C4-2B (cell line): ENCODE results near the gene CBLN3.

ENCODE experiments used
- H3K27ac ChIP-seq: fragments of 450-650 bp; 2 replicates; pipeline ENCODE4 v1.5.1; 2017
- ZFX ChIP-seq: fragments of 450-650 bp; IDR thresholded peaks from 2 replicates; pipeline ENCODE4 v1.6.1; 2017
- TF ChIP-seq, protein P1 (sequence below): fragments of 450-650 bp; conservative IDR thresholded peaks from 2 replicates; pipeline ENCODE4 v1.5.1; 2017; ENCODE audit warnings: mild to moderate bottlenecking

The CBLN3 gene

DNA sequence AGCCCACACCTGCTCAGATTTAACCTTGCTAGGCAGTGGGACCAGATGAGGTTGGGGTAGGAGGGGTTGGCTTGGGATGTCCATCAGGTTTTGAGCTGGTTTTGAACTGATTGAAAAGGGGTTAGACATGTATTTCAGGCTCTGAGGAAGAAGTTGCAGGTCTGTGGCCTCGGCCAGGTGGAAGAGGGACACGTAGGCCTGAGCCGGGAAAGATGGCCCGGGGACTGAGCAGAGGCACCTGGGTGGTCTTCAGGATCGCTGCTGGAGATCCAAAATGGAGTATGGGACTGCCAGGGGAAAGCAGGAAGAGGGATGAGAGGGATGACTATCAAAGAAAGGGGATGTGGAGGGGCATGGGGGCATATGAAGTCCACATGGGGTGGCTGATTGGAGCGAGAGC lies 23.1 kb downstream of the CBLN3 start:
- no peak overlapping the region for H3K27ac ChIP-seq
- TF ChIP-seq, protein P1, sequence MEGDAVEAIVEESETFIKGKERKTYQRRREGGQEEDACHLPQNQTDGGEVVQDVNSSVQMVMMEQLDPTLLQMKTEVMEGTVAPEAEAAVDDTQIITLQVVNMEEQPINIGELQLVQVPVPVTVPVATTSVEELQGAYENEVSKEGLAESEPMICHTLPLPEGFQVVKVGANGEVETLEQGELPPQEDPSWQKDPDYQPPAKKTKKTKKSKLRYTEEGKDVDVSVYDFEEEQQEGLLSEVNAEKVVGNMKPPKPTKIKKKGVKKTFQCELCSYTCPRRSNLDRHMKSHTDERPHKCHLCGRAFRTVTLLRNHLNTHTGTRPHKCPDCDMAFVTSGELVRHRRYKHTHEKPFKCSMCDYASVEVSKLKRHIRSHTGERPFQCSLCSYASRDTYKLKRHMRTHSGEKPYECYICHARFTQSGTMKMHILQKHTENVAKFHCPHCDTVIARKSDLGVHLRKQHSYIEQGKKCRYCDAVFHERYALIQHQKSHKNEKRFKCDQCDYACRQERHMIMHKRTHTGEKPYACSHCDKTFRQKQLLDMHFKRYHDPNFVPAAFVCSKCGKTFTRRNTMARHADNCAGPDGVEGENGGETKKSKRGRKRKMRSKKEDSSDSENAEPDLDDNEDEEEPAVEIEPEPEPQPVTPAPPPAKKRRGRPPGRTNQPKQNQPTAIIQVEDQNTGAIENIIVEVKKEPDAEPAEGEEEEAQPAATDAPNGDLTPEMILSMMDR = no peak
- TF ChIP-seq ZFX = no peak

DNA sequence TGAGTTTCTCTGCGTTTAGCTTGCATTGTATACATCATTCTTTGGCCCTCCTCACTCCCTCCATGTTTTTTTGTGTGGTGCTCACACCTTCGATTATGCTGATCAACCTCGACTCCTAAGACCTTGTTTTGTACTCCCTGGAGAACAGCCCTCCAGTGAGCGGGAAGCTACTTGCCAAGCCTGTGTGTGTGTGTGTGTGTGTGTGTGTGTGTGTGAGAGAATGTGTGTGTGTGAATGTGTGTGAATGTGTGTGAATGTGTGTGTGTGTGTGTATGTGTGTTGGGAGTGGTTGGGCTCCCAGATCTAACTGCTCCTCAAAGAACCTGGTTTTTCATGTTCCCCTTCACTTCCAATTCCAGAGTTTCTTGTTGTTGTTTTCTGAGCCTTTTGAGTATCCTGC lies 24.7 kb downstream of the CBLN3 start:
- no peak for TF ChIP-seq ZFX
- TF ChIP-seq, protein P1 = no peak
- H3K27ac ChIP-seq = no peak overlapping the region

DNA sequence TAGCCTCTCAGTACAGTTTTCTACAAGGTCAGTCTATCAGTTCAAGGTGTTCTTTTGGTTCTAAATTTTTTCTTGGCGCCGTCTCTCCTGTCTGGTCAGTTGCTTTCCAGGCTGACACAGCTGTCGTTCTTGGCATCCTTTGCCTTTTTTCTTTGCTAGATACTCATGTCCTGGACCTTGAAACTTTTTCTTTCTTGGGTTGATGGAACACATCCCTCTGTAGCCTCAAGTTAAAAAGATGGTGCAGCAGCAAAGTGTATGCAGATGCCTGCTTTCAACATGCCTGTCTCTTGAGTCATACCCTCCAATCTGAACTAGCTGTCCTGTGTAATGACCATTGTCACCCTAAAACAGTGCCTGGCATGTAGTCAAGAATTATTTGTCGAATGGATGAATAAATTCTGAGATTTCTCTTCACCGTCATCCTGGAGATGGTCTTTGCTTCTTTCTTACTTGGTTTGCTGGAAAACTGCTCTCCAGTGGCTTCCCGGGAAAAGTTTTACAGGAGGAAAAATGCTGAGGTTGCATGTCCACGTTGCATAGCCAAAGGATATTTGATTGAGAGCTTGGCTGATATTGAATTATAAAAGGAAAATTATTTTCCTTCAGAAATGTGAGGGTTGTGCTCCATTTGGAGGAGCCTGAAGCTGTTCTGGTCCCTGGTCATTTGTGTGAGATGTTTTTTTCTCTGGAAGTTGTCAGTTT lies 26.0 kb downstream of the CBLN3 start:
- TF ChIP-seq, protein P1 = no peak
- no peak for TF ChIP-seq ZFX
- H3K27ac ChIP-seq = no peak overlapping the region

DNA sequence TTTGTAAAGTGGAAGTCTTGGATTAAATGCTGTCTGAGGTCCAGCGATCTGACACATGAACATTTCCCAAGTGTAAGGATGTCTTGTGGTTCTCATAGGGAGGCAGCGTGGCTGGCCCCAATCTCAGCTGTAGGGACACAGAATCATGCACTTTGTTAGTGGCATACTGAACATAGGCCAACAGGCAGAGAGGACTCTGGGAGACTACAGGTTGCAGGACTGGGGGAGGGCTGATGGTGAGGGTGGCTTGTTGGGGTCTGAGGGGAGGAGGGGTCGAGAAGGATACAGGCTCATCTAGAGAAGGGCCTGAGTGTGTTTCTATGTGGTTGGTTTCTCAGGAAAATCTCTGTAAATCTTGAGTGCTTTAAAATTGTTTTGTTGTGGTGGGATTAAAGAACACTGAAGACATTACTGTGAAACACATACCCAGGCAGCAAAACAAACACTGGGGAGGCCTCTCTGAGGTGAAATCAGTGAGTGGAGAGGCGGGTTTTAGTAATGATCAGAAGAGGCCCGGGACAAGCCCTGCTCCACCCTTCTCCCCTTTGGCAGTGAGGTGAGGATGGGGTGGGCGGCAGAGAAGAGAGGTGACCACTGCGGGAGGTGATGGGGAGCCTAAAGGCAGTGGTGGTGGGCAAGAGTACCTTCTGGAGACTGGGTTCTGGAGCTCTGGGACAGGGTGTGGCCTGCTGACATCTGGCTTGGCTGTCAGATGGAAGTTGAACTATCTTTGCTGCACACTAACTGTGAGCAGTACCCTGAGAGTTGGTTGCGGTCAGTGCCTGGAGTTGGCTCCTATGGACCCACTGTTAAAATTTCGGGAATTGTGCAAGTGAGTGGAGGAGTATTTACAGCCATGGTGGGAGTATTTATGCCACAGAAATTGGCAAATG lies 27.4 kb downstream of the CBLN3 start:
- no peak overlapping the region for H3K27ac ChIP-seq
- no peak for TF ChIP-seq ZFX
- TF ChIP-seq, protein P1 = no peak

DNA sequence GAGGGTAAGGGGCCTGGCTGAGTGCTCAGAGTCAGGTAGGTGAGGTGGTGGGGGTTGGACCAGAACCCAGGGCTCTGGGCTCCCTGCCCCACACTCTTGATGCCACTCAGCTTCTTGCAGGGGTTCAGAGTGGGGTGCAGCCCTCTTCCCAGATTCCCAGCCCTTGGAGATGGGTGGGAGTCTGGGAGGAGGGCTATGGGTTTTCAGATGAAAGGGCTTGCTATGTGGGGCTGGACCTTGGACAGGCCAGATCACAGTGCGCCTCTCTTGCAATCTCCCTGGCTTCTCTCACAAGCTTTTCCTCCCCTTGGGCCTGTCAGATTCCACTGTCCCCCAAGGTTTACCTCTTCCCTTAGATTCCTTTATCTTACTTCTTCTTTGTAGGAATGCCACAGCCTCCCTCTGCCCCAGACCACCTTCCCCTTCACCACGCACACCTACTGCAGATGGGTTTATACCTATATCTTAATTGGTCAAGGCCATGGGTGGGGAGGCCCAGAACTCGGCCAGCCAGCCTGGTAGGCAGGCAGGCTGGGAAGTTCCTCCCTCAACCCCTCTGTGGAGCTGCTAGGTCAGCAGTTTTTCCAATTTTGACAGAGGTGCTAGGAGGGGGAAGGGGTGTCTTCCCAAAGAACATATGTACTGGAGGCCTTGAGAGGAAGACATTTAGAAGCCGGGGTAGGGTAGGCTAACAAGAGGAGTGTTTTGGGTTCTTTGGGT lies 29.3 kb downstream of the CBLN3 start:
- no peak overlapping the region for H3K27ac ChIP-seq

DNA sequence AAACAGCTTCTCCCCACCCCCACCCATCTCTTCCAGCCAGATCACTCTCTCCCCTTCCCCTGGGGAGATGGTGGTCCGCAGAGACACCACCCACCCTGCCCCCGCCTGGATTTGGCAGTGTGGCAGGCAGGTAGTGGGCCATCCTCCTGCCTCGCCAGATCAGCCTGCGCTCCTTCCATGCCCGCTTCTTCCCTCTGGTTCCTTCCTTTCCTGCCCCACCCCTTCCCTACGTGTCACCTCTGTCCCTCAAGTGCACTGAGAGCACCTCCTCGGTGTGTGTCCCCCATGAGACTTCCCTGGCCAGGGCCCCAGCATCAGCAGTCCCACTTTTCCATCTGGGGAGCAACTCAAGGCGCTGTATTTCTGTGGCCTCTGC lies 30.0 kb downstream of the CBLN3 start:
- no peak overlapping the region for H3K27ac ChIP-seq
- TF ChIP-seq ZFX = no peak
- TF ChIP-seq, protein P1 = no peak

More for the DNA sequence above, 29.3 kb downstream of the CBLN3 start:
- TF ChIP-seq, protein P1 = no peak
- TF ChIP-seq ZFX = no peak
